Stomach (tissue), 9 donors: ENCODE results near the gene MEIOSIN. TPM values are rescaled to one million over a fixed set of nuclear protein-coding genes. Genes with fewer than 3 reads are reported as not detected.
A peak's percentile ranks its signal among the peaks of the same experiment; 100 is the strongest.
"Not testable (repeated sequence)": the region's sequence is repeated elsewhere in the genome, so short reads cannot be mapped to it uniquely, and the experiment has no call there.

Experiments
- DNase-seq, 2 donors: peaks; one replicate each; pipeline versions ENCODE4 v3.0.0 to v3.0.0-alpha.2; 2013 to 2019
- H3K27ac ChIP-seq, 5 donors: fragments of 200-600 bp in 4 of 5; sonication (generic) in 4 of 5; one replicate each; pipeline ENCODE4 v1.5.1; 2013 to 2019; ENCODE audit warnings: mild to moderate bottlenecking in 1 of 5, moderate library complexity in 1 of 5
- H3K27me3 ChIP-seq, 3 donors: fragments of 200-600 bp; sonication (generic); one replicate each; pipeline ENCODE4 v1.5.1; 2017 to 2019; ENCODE audit warnings: mixed run types in 1 of 3
- H3K36me3 ChIP-seq, 4 donors: fragments of 200-600 bp; sonication (generic); 1 replicate in 3 of 4; 2 replicates in 1 of 4; pipeline ENCODE4 v1.5.1; 2016 to 2019
- H3K4me1 ChIP-seq, 4 donors: fragments of 200-600 bp; sonication (generic); one replicate each; pipeline ENCODE4 v1.5.1; 2016 to 2019
- H3K4me3 ChIP-seq, 4 donors: fragments of 200-600 bp; sonication (generic) in 3 of 4; one replicate each; pipeline ENCODE4 v1.5.1; 2016 to 2019; ENCODE audit warnings: mild to moderate bottlenecking in 1 of 4
- H3K9me3 ChIP-seq, 4 donors: fragments of 200-600 bp; sonication (generic); one replicate each; pipeline ENCODE4 v1.5.1; 2016 to 2019
- CTCF ChIP-seq, 7 experiments: fragments of 450-650 bp in 4 of 7; fragments of 200-600 bp in 3 of 7; sonication (generic) in 3 of 7; IDR thresholded peaks; one replicate each; pipeline ENCODE4 v1.5.1; 2016 to 2019; ENCODE audit warnings: antibody characterized with exemption in 7 of 7, control low read depth in 2 of 7, mild to moderate bottlenecking in 1 of 7
- EP300 ChIP-seq: sonication (generic); formaldehyde crosslinking; IDR thresholded peaks from one replicate; pipeline ENCODE4 v1.6.1; 2017; ENCODE audit warnings: antibody characterized with exemption
- POLR2A ChIP-seq, 4 donors: fragments of 450-650 bp; IDR thresholded peaks; one replicate each; pipeline ENCODE4 v1.6.1; 2016; ENCODE audit warnings: antibody characterized with exemption in 4 of 4, control low read depth in 2 of 4, mild to moderate bottlenecking in 1 of 4, moderate library complexity in 1 of 4
- POLR2AphosphoS5 ChIP-seq, 3 donors: sonication (generic); formaldehyde crosslinking; IDR thresholded peaks; one replicate each; pipeline ENCODE4 v1.6.1; 2016; ENCODE audit warnings: antibody characterized with exemption in 3 of 3
- WGBS, 5 donors: extraction: QIAGEN DNeasy Blood & Tissue Kit in 3 of 5; methylation state at CpG; one replicate each; pipeline versions ENCODE4 v1.1.5 to v1.1.7; 2013 to 2018; 5-methylcytosine and 5-hydroxymethylcytosine counted together
- intact Hi-C: fragments of 100-400 bp; cut with DNase I; formaldehyde crosslinking; loops from one replicate; pipeline ENCODE4 v1.15.1; 2023; ENCODE audit warnings: low total_unique reads
- polyA plus RNA-seq, 3 donors: library from polyadenylated mRNA; stranded (reverse); fragments of 200-250 nt; gene quantifications; one replicate each; pipeline ENCODE4 v1.2.3, GENCODE V29; 2013
- total RNA-seq, 5 donors: library from RNA; depleted of rRNA; stranded (reverse); fragments of >200 nt; gene quantifications; one replicate each; pipeline versions ENCODE4 v1.1.0 to v1.2.3, GENCODE V29; 2014 to 2016
- donor health status: healthy with polysubstance abuse.
- donor health status: Bipolar disorder and iron deficiency.
- donor health status: healthy.

MEIOSIN gene
- total and polyA plus RNA-seq, 8 donors, result not detected

DNA sequence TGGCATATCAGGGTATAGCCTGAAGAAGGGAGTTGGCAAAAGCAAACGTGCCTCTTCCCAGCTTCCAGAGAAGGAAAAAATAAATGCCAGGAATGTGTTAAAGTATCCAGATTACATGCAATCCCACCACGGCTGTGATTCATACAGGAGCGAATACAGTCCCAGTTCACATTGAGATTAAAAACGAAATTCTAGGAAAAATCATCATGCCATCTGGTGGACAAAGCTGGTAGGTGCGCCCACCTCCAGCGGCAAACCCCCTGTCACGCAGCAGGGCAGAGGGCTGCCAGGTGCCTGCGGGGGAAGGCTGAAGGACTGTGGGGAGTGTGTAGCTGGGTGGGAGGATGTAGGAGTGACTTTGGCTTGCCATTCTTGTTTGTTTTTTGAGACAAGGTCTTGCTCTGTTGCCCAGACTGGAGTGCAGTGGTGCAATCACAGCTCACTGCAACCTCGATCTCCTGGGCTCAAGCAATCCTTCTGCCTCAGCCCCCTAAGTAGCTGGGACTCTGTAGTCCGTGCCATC is 65.8 kb downstream of the MEIOSIN start:
- Histone ChIP-seq H3K27me3 (peaks cover 0 to 42% (median 0%) of the 10 kb centered on the region in 3 donors), H3K27ac (no peak overlapping the region), H3K4me1 (peaks cover 0 to 15% (median 8%) of the 10 kb centered on the region in 4 donors), H3K9me3 (no peaks in the 10 kb centered on the region), H3K36me3 (no peaks in the 10 kb centered on the region), H3K4me3 (no peak overlapping the region)
- intact Hi-C loops, result no loop called here
- peak in 5 of 7 experiments; percentile 86 to 94 (median 93) for TF ChIP-seq CTCF (IDR thresholded peaks at IDR 0.05)
- TF ChIP-seq POLR2AphosphoS5 (IDR thresholded peaks at IDR 0.05), result peak in 2 of 3 donors; percentile 31 to 56
- TF ChIP-seq POLR2A (IDR thresholded peaks at IDR 0.05), result no peak
- peak; percentile 63 to 87 for DNase-seq
- 5 to 9% (median 6%) methylated on average over 10 of the region's 10 CpGs for WGBS, 5 donors

DNA sequence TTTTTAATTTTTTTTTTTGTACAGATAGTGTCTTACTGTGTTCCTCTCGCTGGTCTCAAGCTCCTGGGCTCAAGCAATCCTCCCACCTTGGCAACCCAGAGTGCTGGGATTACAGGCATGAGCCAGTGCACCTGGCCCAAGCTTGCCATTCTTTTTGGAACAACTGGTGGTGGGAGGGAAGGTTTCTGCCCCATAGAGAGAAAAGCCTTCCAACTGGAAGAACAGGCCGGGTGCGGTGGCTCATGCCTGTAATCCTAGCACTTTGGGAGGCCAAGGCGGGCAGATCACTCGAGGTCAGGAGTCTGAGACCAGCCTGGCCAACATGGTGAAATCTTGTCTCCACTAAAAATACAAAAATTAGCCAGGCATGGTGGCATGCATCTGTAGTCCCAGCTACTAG is 66.3 kb downstream of the MEIOSIN start:
- intact Hi-C loops, DNase-seq, H3K27ac ChIP-seq, H3K36me3 ChIP-seq, H3K4me3 ChIP-seq, H3K9me3 ChIP-seq: not testable (repeated sequence)
- Histone ChIP-seq H3K27me3 (peaks cover 0 to 42% (median 0%) of the 10 kb centered on the region in 3 donors), H3K4me1 (peaks cover 0 to 15% (median 8%) of the 10 kb centered on the region in 4 donors)
- WGBS, 5 donors, result 63 to 83% (median 75%) methylated on average over 5 of the region's 5 CpGs

DNA sequence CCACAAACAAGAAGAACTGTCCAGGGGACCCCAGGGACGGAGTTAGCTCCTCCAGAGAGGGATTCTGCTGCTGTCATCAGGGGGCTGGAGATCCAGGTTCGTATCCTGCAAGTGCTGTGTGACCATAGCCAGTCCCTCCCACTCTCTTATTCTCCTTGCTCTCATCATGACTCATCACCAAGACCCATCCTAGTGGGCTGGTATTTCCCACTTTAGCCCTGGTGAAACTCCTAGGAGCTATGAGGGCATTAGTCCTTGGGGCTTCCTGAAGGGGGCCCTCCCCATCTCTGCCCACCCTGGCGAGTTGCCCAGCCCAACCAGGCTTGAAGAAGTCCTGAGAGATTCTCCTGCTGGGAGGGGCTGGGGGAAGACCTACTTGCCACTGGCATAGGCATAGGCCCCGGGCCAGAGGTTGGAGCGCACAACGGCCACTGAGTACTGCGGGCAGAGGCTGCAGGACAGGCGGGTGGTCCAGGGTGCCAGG is 66.9 kb downstream of the MEIOSIN start:
- 81 to 88% (median 84%) methylated on average over 8 of the region's 8 CpGs for whole genome bisulfite sequencing, 5 donors
- TF ChIP-seq CTCF (IDR thresholded peaks at IDR 0.05) (no peak), POLR2AphosphoS5 (IDR thresholded peaks at IDR 0.05) (no peak), POLR2A (IDR thresholded peaks at IDR 0.05) (no peak), EP300 (no peak)
- Histone ChIP-seq H3K4me3 (no peak overlapping the region), H3K4me1 (peaks cover 0 to 15% (median 8%) of the 10 kb centered on the region in 4 donors), H3K27me3 (peaks cover 0 to 38% (median 0%) of the 10 kb centered on the region in 3 donors), H3K9me3 (no peaks in the 10 kb centered on the region), H3K36me3 (no peaks in the 10 kb centered on the region), H3K27ac (no peak overlapping the region)
- DNase-seq, result no peak
- intact Hi-C loops, result no loop called here

GRCh38 chr19:45801603-45802175 is 68.5 kb downstream of the MEIOSIN start:
- 74 to 83% (median 79%) methylated on average over 7 of the region's 7 CpGs for WGBS, 5 donors
- peaks cover 0 to 15% (median 8%) of the 10 kb centered on the region in 4 donors for H3K4me1 ChIP-seq

More at GRCh38 chr19:45801603-45802175, 68.5 kb downstream of the MEIOSIN start:
- DNase-seq, result no peak
- no peak overlapping the region for H3K4me3 ChIP-seq
- no peaks in the 10 kb centered on the region for H3K36me3 ChIP-seq
- peaks cover 0 to 31% (median 0%) of the 10 kb centered on the region in 3 donors for H3K27me3 ChIP-seq
- TF ChIP-seq CTCF (IDR thresholded peaks at IDR 0.05), result no peak
- TF ChIP-seq POLR2A (IDR thresholded peaks at IDR 0.05), result no peak
- no peak for TF ChIP-seq POLR2AphosphoS5 (IDR thresholded peaks at IDR 0.05)
- TF ChIP-seq EP300, result no peak
- H3K9me3 ChIP-seq, result no peaks in the 10 kb centered on the region
- intact Hi-C loops, result no loop called here
- no peak overlapping the region for H3K27ac ChIP-seq
